Sigmoid colon (tissue), 7 donors: ENCODE results near the gene SLC26A8. TPM values are rescaled to one million over a fixed set of nuclear protein-coding genes. Genes with fewer than 3 reads are reported as not detected.

Experiments used
- DNase-seq: peaks from one replicate; pipeline ENCODE4 v3.0.0-alpha.2; 2019
- H3K27ac ChIP-seq, 4 donors: fragments of 200-600 bp; sonication (generic); one replicate each; pipeline ENCODE4 v1.5.1; 2016 to 2019; ENCODE audit warnings: mild to moderate bottlenecking in 1 of 4
- H3K27me3 ChIP-seq, 3 donors: fragments of 200-600 bp; sonication (generic); one replicate each; pipeline ENCODE4 v1.5.1; 2019; ENCODE audit warnings: mild to moderate bottlenecking in 1 of 3
- H3K36me3 ChIP-seq, 4 donors: fragments of 200-600 bp; sonication (generic); one replicate each; pipeline ENCODE4 v1.5.1; 2016 to 2019
- H3K4me1 ChIP-seq, 4 donors: fragments of 200-600 bp; sonication (generic); one replicate each; pipeline ENCODE4 v1.5.1; 2017 to 2019
- H3K4me3 ChIP-seq, 4 donors: fragments of 200-600 bp; sonication (generic); one replicate each; pipeline ENCODE4 v1.5.1; 2017 to 2019; ENCODE audit warnings: mild to moderate bottlenecking in 2 of 4, moderate library complexity in 1 of 4
- H3K9me3 ChIP-seq, 4 donors: fragments of 200-600 bp in 3 of 4; sonication (generic) in 3 of 4; one replicate each; pipeline versions ENCODE4 v1.5.1 to v1.6.1; 2013 to 2019
- EP300 ChIP-seq, 4 donors: sonication (generic); formaldehyde crosslinking; IDR thresholded peaks; one replicate each; pipeline ENCODE4 v1.6.1; 2017; ENCODE audit warnings: antibody characterized with exemption in 4 of 4
- POLR2A ChIP-seq, 2 donors: fragments of 450-650 bp; IDR thresholded peaks; one replicate each; pipeline ENCODE4 v1.6.1; 2016; ENCODE audit warnings: antibody characterized with exemption in 2 of 2, mild to moderate bottlenecking in 2 of 2, moderate library complexity in 2 of 2
- POLR2AphosphoS5 ChIP-seq, 4 donors: sonication (generic); formaldehyde crosslinking; IDR thresholded peaks; one replicate each; pipeline ENCODE4 v1.6.1; 2017; ENCODE audit warnings: antibody characterized with exemption in 4 of 4
- WGBS, 2 donors: extraction: QIAGEN DNeasy Blood & Tissue Kit; methylation state at CpG; one replicate each; pipeline ENCODE4 v1.1.7; 2013; 5-methylcytosine and 5-hydroxymethylcytosine counted together
- intact Hi-C: fragments of 100-400 bp; cut with DNase I; formaldehyde crosslinking; loops from one replicate; pipeline ENCODE4 v1.15.1; 2023
- polyA plus RNA-seq, 3 donors: library from polyadenylated mRNA; stranded (reverse); fragments of 200-250 nt; gene quantifications; one replicate each; pipeline ENCODE4 v1.2.3, GENCODE V29; 2013
- total RNA-seq, 4 donors: library from RNA; depleted of rRNA; stranded (reverse); fragments of >200 nt; gene quantifications; one replicate each; pipeline ENCODE4 v1.1.0, GENCODE V29; 2016
- TF ChIP-seq, protein P1 (sequence below), 4 experiments: fragments of 450-650 bp in 3 of 4; fragments of 200-600 bp in 1 of 4; IDR thresholded peaks; one replicate each; pipeline ENCODE4 v1.5.1; 2016 to 2019; ENCODE audit warnings: antibody characterized with exemption in 4 of 4, mild to moderate bottlenecking in 3 of 4, moderate library complexity in 2 of 4
- donor health status: healthy with polysubstance abuse.
- donor health status: Bipolar disorder and iron deficiency.
- donor health status: healthy.

The SLC26A8 gene
- total and polyA plus RNA-seq, 7 donors: 0.10 TPM; not detected in 6

DNA sequence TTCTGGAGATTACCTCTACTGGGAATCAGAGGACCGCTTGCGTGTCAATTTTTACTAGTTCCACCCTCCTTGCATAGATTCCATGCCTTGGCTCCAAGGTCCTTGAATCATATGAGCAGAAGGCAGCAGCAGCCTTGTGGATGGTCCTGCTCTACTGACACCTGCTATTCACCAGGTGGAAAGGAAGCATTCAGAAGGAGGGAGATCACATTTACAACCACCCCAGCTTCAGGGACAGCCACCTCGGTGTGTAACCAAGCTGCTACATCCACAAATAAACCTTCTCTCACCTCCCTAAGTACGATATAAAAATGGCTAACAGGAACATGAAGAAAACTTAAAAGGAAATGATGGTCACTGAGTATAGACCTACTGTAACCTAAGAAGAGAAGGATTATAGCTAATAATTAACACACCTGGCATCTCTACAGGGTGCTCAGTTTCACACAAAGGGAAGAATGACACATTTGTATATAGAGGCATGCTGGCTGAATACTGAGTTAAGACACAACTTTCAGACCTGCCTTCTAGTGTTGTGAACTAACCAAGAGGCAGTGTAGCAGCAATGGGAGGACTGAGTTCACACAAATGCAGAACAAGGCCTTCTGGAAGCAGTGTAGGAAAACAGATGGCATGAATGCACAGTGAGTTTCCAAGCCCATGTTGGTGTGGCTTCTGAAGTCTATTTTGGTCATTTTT lies 57.2 kb downstream of the SLC26A8 start:
- Histone ChIP-seq H3K27ac (no peak overlapping the region), H3K27me3 (no peaks in the 10 kb centered on the region), H3K4me1 (no peaks in the 10 kb centered on the region), H3K4me3 (no peak overlapping the region), H3K9me3 (no peaks in the 10 kb centered on the region), H3K36me3 (no peaks in the 10 kb centered on the region)
- WGBS, 2 donors: 34 to 74% methylated on average over 4 of the region's 4 CpGs
- DNase-seq: no peak
- intact Hi-C loops: no loop called here
- TF ChIP-seq, protein P1, sequence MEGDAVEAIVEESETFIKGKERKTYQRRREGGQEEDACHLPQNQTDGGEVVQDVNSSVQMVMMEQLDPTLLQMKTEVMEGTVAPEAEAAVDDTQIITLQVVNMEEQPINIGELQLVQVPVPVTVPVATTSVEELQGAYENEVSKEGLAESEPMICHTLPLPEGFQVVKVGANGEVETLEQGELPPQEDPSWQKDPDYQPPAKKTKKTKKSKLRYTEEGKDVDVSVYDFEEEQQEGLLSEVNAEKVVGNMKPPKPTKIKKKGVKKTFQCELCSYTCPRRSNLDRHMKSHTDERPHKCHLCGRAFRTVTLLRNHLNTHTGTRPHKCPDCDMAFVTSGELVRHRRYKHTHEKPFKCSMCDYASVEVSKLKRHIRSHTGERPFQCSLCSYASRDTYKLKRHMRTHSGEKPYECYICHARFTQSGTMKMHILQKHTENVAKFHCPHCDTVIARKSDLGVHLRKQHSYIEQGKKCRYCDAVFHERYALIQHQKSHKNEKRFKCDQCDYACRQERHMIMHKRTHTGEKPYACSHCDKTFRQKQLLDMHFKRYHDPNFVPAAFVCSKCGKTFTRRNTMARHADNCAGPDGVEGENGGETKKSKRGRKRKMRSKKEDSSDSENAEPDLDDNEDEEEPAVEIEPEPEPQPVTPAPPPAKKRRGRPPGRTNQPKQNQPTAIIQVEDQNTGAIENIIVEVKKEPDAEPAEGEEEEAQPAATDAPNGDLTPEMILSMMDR (IDR thresholded peaks at IDR 0.05): no peak
- TF ChIP-seq POLR2A (IDR thresholded peaks at IDR 0.05) (no peak), POLR2AphosphoS5 (IDR thresholded peaks at IDR 0.05) (no peak), EP300 (IDR thresholded peaks at IDR 0.05) (no peak)

DNA sequence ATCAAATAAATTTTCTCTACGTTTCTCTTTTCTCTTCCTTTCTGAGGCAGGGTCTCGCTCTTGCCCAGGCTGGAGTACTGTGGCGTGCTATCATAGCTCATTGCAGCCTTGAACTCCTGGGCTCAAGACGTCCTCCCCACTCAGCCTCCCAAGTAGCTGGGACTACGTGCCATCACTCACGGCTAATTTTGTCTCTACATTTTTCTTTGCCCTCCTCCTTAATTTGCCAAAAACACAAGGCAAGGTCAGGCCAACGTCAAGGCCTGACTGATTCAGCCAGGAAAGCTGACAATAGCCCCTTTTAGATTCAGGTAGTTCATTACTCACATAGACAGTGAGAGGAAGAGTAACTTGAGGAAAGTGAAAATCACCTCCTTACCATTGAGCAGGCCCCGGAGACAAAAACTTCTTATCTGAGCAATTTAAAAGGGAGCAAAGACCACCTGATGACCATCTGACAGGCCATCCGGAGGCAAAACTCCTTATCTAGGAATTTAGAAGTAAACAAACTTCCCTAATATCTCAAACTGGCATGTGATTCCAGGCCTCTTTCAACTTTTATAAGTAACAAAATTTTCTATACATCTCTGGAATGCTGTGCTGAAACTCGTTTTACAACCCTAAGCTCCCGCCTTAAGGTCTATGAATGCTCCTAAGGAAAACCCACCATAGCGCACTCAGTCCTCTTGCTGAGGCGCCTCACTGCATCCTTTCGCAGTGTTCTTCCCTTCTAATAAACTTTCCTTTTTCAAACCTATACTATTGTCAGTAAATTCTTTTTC lies 61.5 kb downstream of the SLC26A8 start:
- Histone ChIP-seq H3K4me1 (no peaks in the 10 kb centered on the region), H3K9me3 (no peaks in the 10 kb centered on the region), H3K27me3 (peaks cover 0 to 8% (median 0%) of the 10 kb centered on the region in 3 donors), H3K4me3 (no peak overlapping the region), H3K27ac (no peak overlapping the region), H3K36me3 (no peaks in the 10 kb centered on the region)
- DNase-seq: no peak
- no peak for TF ChIP-seq EP300 (IDR thresholded peaks at IDR 0.05)
- TF ChIP-seq POLR2AphosphoS5 (IDR thresholded peaks at IDR 0.05): no peak
- no peak for TF ChIP-seq POLR2A (IDR thresholded peaks at IDR 0.05)
- TF ChIP-seq, protein P1 (IDR thresholded peaks at IDR 0.05): no peak
- intact Hi-C loops: no loop called here
- 85% methylated on average over 14 of the region's 14 CpGs for WGBS, 2 donors

DNA sequence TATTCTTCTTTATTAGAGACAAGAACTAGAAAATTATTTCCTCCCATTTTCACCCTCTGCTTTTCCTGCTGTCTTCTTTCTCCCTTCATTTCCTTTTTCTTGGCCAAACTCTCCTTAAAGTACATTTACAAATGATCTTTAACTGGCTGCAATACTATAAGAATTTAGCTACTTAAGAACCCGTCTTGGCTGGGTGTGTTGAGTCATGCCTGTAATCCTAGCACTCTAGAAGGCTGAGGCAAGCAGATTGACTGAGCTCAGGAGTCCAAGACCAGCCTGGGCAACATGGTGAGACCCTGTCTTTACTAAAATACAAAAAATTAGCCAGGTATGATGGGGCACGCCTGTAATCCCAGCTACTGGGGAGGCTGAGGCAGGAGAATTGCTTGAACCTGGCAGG lies 64.3 kb downstream of the SLC26A8 start:
- WGBS, 2 donors: 83 to 88% methylated on average over 2 of the region's 2 CpGs
- H3K9me3 ChIP-seq: no peaks in the 10 kb centered on the region
- H3K27me3 ChIP-seq: peaks cover 0 to 8% (median 0%) of the 10 kb centered on the region in 3 donors
- H3K27ac ChIP-seq: no peak overlapping the region
- H3K36me3 ChIP-seq: no peaks in the 10 kb centered on the region
- no peak overlapping the region for H3K4me3 ChIP-seq
- H3K4me1 ChIP-seq: no peaks in the 10 kb centered on the region
- DNase-seq: no peak
- TF ChIP-seq POLR2A (IDR thresholded peaks at IDR 0.05): no peak
- TF ChIP-seq POLR2AphosphoS5 (IDR thresholded peaks at IDR 0.05): no peak
- TF ChIP-seq, protein P1 (IDR thresholded peaks at IDR 0.05): no peak
- TF ChIP-seq EP300 (IDR thresholded peaks at IDR 0.05): no peak
- intact Hi-C loops: no loop called here

DNA sequence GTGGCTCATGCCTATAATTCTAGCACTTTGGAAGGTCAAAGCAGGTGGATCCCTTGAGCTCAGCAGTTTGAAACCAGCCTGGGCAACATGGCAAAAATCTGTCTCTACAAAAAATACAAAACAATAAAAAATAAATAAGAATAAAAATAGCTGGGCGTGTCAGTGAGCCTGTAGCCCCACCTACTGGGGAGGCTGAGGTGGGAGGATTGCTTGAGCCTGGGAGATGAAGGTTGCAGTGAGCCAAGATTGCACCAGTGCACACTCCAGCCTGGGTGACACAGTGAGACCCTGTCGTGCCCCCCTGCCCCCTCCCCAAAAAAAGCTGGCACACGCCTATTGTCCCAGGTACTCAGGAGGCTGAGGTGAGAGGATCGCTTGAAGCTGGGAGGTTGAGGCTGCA lies 68.5 kb downstream of the SLC26A8 start:
- no peak for TF ChIP-seq POLR2A (IDR thresholded peaks at IDR 0.05)
- no peak for TF ChIP-seq EP300 (IDR thresholded peaks at IDR 0.05)
- H3K4me1 ChIP-seq: no peaks in the 10 kb centered on the region
- WGBS, 2 donors: 69 to 88% methylated on average over 4 of the region's 4 CpGs
- H3K9me3 ChIP-seq: no peaks in the 10 kb centered on the region
- peaks cover 0 to 8% (median 0%) of the 10 kb centered on the region in 3 donors for H3K27me3 ChIP-seq
- H3K27ac ChIP-seq: no peak overlapping the region
- intact Hi-C loops: no loop called here
- no peaks in the 10 kb centered on the region for H3K36me3 ChIP-seq
- H3K4me3 ChIP-seq: no peak overlapping the region
- no peak for DNase-seq

DNA sequence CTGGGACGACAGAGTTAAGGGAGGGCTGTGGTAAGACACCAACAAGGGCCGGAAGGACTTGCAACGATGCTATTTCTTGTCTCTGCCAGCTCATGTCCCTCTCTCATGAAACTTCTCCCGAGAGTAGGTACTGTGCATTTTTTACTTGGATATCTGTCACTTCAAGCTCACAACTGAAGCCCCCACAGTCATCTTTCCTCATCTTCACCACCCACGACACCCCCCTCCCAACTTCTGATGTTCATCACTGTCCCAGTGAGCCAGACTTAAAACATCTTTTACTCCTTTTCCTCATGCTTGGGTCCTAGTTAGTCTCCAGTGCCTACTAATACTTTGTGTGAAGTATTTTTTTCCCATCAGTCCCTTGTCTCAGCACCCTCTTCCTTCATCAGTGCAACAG lies 68.9 kb downstream of the SLC26A8 start:
- H3K36me3 ChIP-seq: no peaks in the 10 kb centered on the region
- H3K4me3 ChIP-seq: no peak overlapping the region
- no peak for DNase-seq
- 91 to 94% methylated on average over 5 of the region's 5 CpGs for WGBS, 2 donors
- H3K27ac ChIP-seq: no peak overlapping the region
- H3K9me3 ChIP-seq: no peaks in the 10 kb centered on the region
- TF ChIP-seq POLR2A (IDR thresholded peaks at IDR 0.05) (no peak), EP300 (IDR thresholded peaks at IDR 0.05) (no peak), POLR2AphosphoS5 (IDR thresholded peaks at IDR 0.05) (no peak)
- TF ChIP-seq, protein P1 (IDR thresholded peaks at IDR 0.05): no peak
- intact Hi-C loops: no loop called here
- H3K27me3 ChIP-seq: peaks cover 0 to 7% (median 0%) of the 10 kb centered on the region in 3 donors
- H3K4me1 ChIP-seq: no peaks in the 10 kb centered on the region
